ENCODE results near the gene NFKBIZ.
A peak's percentile ranks its signal among the peaks of the same experiment; 100 is the strongest.
"Not testable (repeated sequence)": the region's sequence is repeated elsewhere in the genome, so short reads cannot be mapped to it uniquely, and the experiment has no call there.

Gene NFKBIZ

GRCh38 chr3:101898752-101899169, 49.4 kb downstream of the NFKBIZ start:
- H3K4me3 Mint-ChIP-seq = no peak overlapping the region
- no peaks in the 10 kb centered on the region for H3K27me3 Mint-ChIP-seq
- no peaks in the 10 kb centered on the region for H3K9me3 Mint-ChIP-seq
- H3K4me1 Mint-ChIP-seq = peaks cover 12% of the 10 kb centered on the region
- no peak overlapping the region for H3K27ac Mint-ChIP-seq
- peaks cover 1% of the 10 kb centered on the region for H3K36me3 Mint-ChIP-seq

DNA sequence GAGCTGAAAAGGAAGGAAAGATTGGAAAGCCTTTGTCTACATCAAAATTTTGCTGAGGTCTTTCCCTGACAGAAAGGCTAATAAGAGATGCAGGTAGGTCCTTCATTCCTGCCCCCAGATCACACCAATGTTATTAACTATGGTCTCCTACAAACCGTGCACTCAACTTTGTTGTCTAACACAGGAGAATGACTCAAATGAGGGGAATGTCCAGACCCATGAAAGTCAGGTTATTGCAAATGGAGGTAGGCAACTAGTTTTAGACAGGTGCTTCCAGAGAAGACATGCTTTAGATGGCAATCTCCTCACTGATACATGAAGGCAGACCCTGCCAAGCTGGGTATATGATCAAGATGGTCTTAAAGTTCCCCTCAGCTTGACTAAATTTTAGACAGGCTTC, 51.0 kb downstream of the NFKBIZ start:
- Mint-ChIP-seq H3K9me3 (no peaks in the 10 kb centered on the region), H3K27ac (no peak overlapping the region), H3K4me1 (peaks cover 12% of the 10 kb centered on the region), H3K4me3 (no peak overlapping the region), H3K27me3 (no peaks in the 10 kb centered on the region), H3K36me3 (no peaks in the 10 kb centered on the region)

DNA sequence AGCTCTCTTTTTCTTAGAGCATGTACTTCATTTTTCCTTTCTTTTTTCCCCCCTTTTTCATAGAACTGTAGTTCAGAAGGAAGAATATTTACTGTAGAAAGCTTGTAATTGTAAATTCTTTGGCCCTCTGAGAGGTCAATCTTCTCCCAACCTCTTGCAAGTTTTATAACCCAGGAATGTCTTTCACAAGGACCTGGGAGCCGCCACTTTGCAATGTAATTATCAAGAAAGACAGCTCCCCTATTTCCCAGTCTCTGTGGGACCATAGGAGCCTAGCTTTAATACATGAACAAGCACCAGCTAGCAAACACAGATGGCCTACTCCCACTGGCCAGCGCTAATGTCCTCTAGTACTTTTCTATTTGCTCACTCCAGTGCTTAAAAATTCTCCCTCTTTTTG, 51.4 kb downstream of the NFKBIZ start:
- Mint-ChIP-seq H3K9me3 (no peaks in the 10 kb centered on the region), H3K27ac (no peak overlapping the region), H3K36me3 (no peaks in the 10 kb centered on the region), H3K4me1 (peaks cover 12% of the 10 kb centered on the region), H3K4me3 (no peak overlapping the region), H3K27me3 (no peaks in the 10 kb centered on the region)

DNA sequence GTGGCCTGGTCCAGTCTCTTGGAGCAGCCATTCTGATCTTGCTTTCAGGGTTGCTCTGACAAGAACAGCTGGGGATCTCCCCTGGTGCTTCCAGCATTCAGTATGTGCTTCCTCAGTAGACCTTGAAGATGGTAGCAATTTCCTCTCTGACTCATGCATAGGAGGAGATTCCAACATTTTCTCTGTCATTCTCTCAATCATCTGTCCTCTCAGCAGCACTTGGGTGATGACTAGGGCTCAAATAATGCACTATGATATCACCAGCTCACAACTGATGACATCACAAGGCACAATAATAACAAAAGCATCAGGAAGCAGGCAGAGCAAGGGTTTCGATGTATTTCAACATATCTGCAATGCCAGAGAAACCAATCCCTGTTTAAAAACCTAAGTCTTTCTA, 52.7 kb downstream of the NFKBIZ start:
- no peak overlapping the region for H3K4me3 Mint-ChIP-seq
- no peaks in the 10 kb centered on the region for H3K9me3 Mint-ChIP-seq
- H3K27me3 Mint-ChIP-seq = no peaks in the 10 kb centered on the region
- peaks cover 12% of the 10 kb centered on the region for H3K4me1 Mint-ChIP-seq
- peaks cover 4% of the 10 kb centered on the region for H3K36me3 Mint-ChIP-seq
- H3K27ac Mint-ChIP-seq = peak overlapping the region; percentile 4

DNA sequence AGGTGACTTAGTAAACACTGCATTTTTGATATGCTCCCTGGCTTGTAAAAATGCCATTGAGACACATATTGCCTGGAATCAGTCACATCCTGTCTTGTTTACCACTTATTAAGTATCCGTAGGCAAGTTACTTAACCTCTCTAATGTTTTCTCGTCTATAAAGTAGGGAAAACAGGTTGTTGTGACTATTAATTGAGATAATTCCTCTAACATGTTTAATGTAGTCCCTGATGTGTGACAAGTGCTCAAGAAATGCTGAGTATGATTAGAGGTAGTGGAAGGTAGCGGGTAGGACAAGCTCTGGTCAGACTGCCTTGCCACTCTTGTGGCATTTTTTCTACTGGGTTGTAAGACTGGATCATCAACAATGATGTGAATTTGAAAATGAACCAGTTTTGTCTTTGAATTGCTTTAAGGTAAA, 54.1 kb downstream of the NFKBIZ start:
- Mint-ChIP-seq H3K27ac (no peak overlapping the region), H3K4me3 (no peak overlapping the region), H3K27me3 (no peaks in the 10 kb centered on the region), H3K4me1 (peaks cover 12% of the 10 kb centered on the region), H3K9me3 (no peaks in the 10 kb centered on the region), H3K36me3 (peaks cover 4% of the 10 kb centered on the region)

GRCh38 chr3:101905573-101905972, 56.3 kb downstream of the NFKBIZ start:
- not testable (repeated sequence) for H3K4me3 Mint-ChIP-seq, H3K9me3 Mint-ChIP-seq, H3K27me3 Mint-ChIP-seq, H3K27ac Mint-ChIP-seq, H3K36me3 Mint-ChIP-seq, H3K4me1 Mint-ChIP-seq

Measured in activated naive CD4-positive, alpha-beta T cell treated with anti-CD3 and anti-CD28 coated beads, Interleukin-2, amount 50 U/mL, for 24 hours (primary cell).